Measurements from ENCODE around the gene USP50. TPM values are rescaled to one million over a fixed set of nuclear protein-coding genes. Genes with fewer than 3 reads are reported as not detected.

Gene USP50
- total RNA-seq, 1 donor from 2014 or later: 0.48 TPM

DNA sequence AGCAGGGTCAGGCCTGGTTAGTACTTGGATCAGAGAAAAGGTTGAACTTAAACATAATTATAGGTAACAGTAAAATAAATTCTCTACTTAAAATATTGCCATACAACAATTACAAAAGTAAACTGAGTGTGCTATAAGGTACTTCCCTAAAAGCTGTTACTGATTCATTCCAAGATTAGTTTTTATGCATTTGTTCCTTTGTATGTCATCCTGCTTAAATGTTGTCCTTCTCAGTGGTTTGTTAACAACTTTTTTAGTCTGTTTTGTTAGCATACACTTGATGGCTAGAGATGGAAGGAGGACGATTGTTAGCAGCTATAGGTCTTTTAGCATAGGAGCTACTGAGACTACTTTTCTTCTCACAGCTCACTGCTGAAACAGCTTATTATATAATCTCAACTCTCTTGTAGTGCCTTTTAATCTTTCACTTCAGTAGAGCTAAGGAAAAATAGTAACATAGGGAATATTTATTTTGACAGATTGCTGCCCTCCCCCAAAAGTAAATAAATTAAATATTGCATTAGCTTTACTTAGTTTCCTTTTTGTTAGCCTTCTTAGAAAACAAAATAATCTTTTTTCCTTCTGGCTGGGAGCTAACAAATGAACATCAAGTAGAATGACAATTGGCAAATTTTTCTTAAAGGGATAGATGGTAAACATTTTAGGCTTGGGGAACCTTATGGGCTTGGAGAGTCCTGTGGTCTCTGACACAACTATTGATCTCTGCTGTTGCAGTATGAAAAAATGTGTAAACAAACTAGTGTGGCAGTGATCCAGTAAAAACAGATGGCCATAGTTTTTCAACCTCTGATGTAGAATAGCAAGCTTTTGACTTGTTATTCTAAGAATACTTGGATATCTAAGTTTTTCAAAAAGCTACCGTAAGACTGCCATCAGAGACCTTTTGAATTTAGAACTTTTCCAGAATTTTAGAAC, 82.8 kb downstream of the USP50 start:
- Mint-ChIP-seq H3K27ac (no peak overlapping the region), H3K4me3 (no peak overlapping the region), H3K9me3 (no peaks in the 10 kb centered on the region), H3K4me1 (ENCODE audit: unreplicated experiment) (no peaks in the 10 kb centered on the region), H3K27me3 (no peaks in the 10 kb centered on the region), H3K36me3 (peaks cover 20% of the 10 kb centered on the region)
- no peak for DNase-seq (ENCODE audit: extremely low spot score, unreplicated experiment)
- TF ChIP-seq, protein P1, sequence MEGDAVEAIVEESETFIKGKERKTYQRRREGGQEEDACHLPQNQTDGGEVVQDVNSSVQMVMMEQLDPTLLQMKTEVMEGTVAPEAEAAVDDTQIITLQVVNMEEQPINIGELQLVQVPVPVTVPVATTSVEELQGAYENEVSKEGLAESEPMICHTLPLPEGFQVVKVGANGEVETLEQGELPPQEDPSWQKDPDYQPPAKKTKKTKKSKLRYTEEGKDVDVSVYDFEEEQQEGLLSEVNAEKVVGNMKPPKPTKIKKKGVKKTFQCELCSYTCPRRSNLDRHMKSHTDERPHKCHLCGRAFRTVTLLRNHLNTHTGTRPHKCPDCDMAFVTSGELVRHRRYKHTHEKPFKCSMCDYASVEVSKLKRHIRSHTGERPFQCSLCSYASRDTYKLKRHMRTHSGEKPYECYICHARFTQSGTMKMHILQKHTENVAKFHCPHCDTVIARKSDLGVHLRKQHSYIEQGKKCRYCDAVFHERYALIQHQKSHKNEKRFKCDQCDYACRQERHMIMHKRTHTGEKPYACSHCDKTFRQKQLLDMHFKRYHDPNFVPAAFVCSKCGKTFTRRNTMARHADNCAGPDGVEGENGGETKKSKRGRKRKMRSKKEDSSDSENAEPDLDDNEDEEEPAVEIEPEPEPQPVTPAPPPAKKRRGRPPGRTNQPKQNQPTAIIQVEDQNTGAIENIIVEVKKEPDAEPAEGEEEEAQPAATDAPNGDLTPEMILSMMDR (conservative IDR thresholded peaks at IDR 0.05): no peak

DNA sequence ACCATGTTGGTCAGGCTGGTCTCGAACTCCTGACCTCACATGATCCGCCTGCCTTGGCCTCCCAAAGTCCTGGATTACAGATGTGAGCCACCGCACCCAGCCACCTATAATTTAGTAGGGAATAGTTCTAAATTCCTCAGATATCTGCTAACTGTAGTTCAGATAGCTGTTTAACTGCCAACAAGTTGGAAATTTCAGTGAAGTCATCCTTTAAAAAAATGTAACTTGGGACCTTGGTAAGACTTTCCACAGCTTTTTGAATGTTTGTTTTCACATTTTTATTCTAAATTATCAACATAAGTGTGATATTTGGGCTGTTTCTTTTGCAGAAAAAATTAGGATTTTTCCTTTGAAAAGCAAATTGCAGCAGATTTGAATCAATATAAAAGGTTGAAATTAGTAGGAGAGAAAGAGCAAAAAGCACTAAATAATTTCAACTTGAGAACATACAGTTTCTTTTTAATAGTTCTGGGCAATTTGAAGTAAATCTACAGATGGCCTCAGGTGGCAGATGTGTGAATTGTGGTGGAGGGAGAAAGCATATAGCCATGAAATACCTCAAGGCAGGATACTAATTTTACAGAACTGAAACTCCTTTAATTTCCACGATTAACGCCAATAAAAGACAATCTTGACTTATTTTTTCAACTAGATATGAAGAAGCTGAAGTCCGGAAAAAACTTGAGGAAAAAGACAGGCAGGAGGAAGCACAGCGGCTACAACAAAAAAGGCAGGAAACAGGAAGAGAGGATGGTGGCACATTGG, 87.9 kb downstream of the USP50 start:
- peaks cover 23% of the 10 kb centered on the region for H3K36me3 Mint-ChIP-seq
- DNase-seq (ENCODE audit: extremely low spot score, unreplicated experiment): no peak
- no peak overlapping the region for H3K27ac Mint-ChIP-seq
- no peaks in the 10 kb centered on the region for H3K9me3 Mint-ChIP-seq
- no peaks in the 10 kb centered on the region for H3K27me3 Mint-ChIP-seq
- TF ChIP-seq, protein P1 (conservative IDR thresholded peaks at IDR 0.05): no peak
- H3K4me3 Mint-ChIP-seq: no peak overlapping the region
- no peaks in the 10 kb centered on the region for H3K4me1 Mint-ChIP-seq (ENCODE audit: unreplicated experiment)

DNA sequence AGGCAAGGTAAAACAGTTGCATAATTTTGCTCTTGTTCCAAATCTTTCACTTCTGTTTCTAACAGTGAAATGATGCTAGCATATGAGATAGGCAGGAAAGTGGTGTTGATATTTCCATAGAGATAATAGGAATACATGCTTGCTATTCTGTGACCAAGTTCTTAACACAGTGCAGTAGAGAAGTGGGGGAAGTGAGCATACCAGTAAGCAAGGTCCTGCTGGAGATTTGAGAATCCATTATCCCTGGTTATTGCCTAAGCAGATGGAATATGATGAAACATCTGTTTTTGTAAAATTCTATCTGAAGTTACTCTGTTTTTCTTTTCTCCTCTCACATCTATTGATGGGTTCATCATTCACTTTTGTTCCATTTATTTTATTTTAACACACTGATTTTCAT, 93.5 kb downstream of the USP50 start:
- TF ChIP-seq, protein P1 (conservative IDR thresholded peaks at IDR 0.05): no peak
- H3K9me3 Mint-ChIP-seq: no peaks in the 10 kb centered on the region
- no peak for DNase-seq (ENCODE audit: extremely low spot score, unreplicated experiment)
- no peak overlapping the region for H3K4me3 Mint-ChIP-seq
- no peaks in the 10 kb centered on the region for H3K27me3 Mint-ChIP-seq
- H3K4me1 Mint-ChIP-seq (ENCODE audit: unreplicated experiment): no peaks in the 10 kb centered on the region
- H3K36me3 Mint-ChIP-seq: peaks cover 29% of the 10 kb centered on the region
- H3K27ac Mint-ChIP-seq: no peak overlapping the region

Other genes starting within 250 kb of the USP50 start
- 27.5 and 27.8 TPM in 2 replicates for gene GABPB1, start 191.5 kb downstream of the USP50 start, total RNA-seq (ENCODE audit: low replicate concordance)
- gene USP8, start 122.3 kb downstream of the USP50 start, total RNA-seq (ENCODE audit: low replicate concordance): 59.4 and 90.1 TPM in 2 replicates
- 39.0 and 43.6 TPM in 2 replicates for gene TRPM7, start 140.1 kb upstream of the USP50 start, total RNA-seq (ENCODE audit: low replicate concordance)
- 72.4 and 86.3 TPM in 2 replicates for gene SPPL2A, start 219.0 kb upstream of the USP50 start, total RNA-seq (ENCODE audit: low replicate concordance)

All from type B pancreatic cell (in vitro differentiated cells).